ENCODE data around the gene HTT. TPM values are rescaled to one million over a fixed set of nuclear protein-coding genes. Genes with fewer than 3 reads are reported as not detected.

HTT gene
- total and polyA plus RNA-seq, 2 of the 8 experiments (the other 6 are each of a cell fraction or from before 2014, with no cell fraction given): 24.0 to 71.0 TPM

- H3K9ac ChIP-seq (replicated peaks in 1 of 4; ENCODE audit: extremely low read depth in 1 of 4, low read depth in 3 of 4, low read length in 3 of 4): no peak overlapping the region
- DNase-seq (ENCODE audit: low read depth in 1 of 2, low spot score in 2 of 2): no peak
- H4K91ac ChIP-seq (replicated peaks; ENCODE audit: insufficient read length, low read length): no peak overlapping the region
- H4K5ac ChIP-seq (ENCODE audit: insufficient read length, low read depth, low read length): no peak overlapping the region
- H3K4ac ChIP-seq (replicated peaks; ENCODE audit: insufficient read length, low read depth, low read length): no peak overlapping the region
- no peaks in the 10 kb centered on the region for H3K9me3 ChIP-seq (ENCODE audit: insufficient read depth in 2 of 2, low read depth in 1 of 2, low read length in 1 of 2)
- 94% methylated on average over 16 of the region's 18 CpGs; no CpG with 5 or more reads in 1 of the 2 experiments for WGBS, 2 experiments (ENCODE audit: extremely low coverage in 1 of 2, insufficient coverage in 1 of 2, insufficient read length in 1 of 2, insufficient replicate concordance in 2 of 2, low coverage in 1 of 2, low lambda C conversion rate in 2 of 2, missing lambda C conversion rate in 1 of 2)
- no peak overlapping the region for H3K14ac ChIP-seq (ENCODE audit: insufficient read length)
- H3K56ac ChIP-seq (replicated peaks; ENCODE audit: insufficient read length, low read depth, low read length): no peak overlapping the region
- H2BK120ac ChIP-seq (replicated peaks; ENCODE audit: low read depth, low read length): no peak overlapping the region
- H2BK5ac ChIP-seq (ENCODE audit: low read depth, low read length): no peak overlapping the region
- no peaks in the 10 kb centered on the region; the same call in 1 of the 2 replicates for H3K79me1 ChIP-seq (ENCODE audit: low read depth, low read length)
- no peak overlapping the region; the same call in 1 of the 2 replicates for H4K8ac ChIP-seq (ENCODE audit: extremely low read depth, insufficient read depth, low read length)
- no peak overlapping the region for H2AFZ ChIP-seq (ENCODE audit: low read length)
- no peak overlapping the region for H2BK12ac ChIP-seq (ENCODE audit: low read depth, low read length)
- peaks cover 38 to 58% of the 10 kb centered on the region in 2 experiments for H4K20me1 ChIP-seq (replicated peaks in 1 of 2; ENCODE audit: control insufficient read depth in 1 of 2, insufficient read depth in 2 of 2, low read length in 2 of 2)
- peaks cover 8 to 53% (median 31%) of the 10 kb centered on the region in 4 experiments for H3K27me3 ChIP-seq (replicated peaks in 1 of 4; ENCODE audit: control insufficient read depth in 3 of 4, extremely low read depth in 1 of 4, insufficient read depth in 3 of 4, low read length in 3 of 4)
- no peak overlapping the region; a peak in 1 of 4 replicates for H3K4me2 ChIP-seq (ENCODE audit: insufficient read depth in 1 of 2, low read depth in 2 of 2, low read length in 2 of 2)
- POLR2A ChIA-PET (ENCODE audit: partially characterized antibody): no interaction called here
- H3K23me2 ChIP-seq (ENCODE audit: low read depth, low read length): no peaks in the 10 kb centered on the region
- CTCF ChIA-PET (ENCODE audit: partially characterized antibody): interaction anchor here (1.3 to 1.7 kb wide), 2 partner anchors 80 to 205 kb away, joined by 3 to 4 read pairs; no protein-coding TSS in a partner anchor
- H2AK5ac ChIP-seq (ENCODE audit: low read depth, low read length): no peak overlapping the region
- H2BK15ac ChIP-seq (ENCODE audit: low read length): no peak overlapping the region
- peaks cover 2 to 39% (median 19%) of the 10 kb centered on the region in 4 experiments; a peak in 6 of 8 replicates for H3K36me3 ChIP-seq (ENCODE audit: control insufficient read depth in 2 of 4, insufficient read depth in 4 of 4, low read length in 3 of 4)
- H3K79me2 ChIP-seq (ENCODE audit: control insufficient read depth in 1 of 2, insufficient read depth in 2 of 2, low read length in 2 of 2): no peaks in the 10 kb centered on the region
- H3K18ac ChIP-seq (ENCODE audit: extremely low read depth, low read length): no peak overlapping the region
- H3K4me3 ChIP-seq (ENCODE audit: extremely low read depth in 1 of 4, insufficient read depth in 2 of 4, low read depth in 3 of 4, low read length in 4 of 4): no peak overlapping the region
- H3K23ac ChIP-seq (ENCODE audit: insufficient read length): no peak overlapping the region
- H3K4me1 ChIP-seq (replicated peaks in 1 of 4; ENCODE audit: control insufficient read depth in 3 of 4, insufficient read depth in 4 of 4, low read length in 3 of 4): peaks cover 0 to 24% (median 13%) of the 10 kb centered on the region in 4 experiments; a peak in 6 of 7 replicates
- H2BK20ac ChIP-seq (ENCODE audit: low read length): no peak overlapping the region
- H3K27ac ChIP-seq (ENCODE audit: low read depth, low read length): no peak overlapping the region
- FAIRE-seq: no peak
- TF ChIP-seq NANOG (IDR thresholded peaks at IDR 0.05; ENCODE audit: insufficient read depth, low read depth, low read length, poor library complexity, severe bottlenecking) (no peak), ZNF274 (IDR thresholded peaks at IDR 0.05; ENCODE audit: borderline replicate concordance, extremely low read depth, low read length) (no peak), KDM4A (IDR thresholded peaks at IDR 0.05; ENCODE audit: low read depth, low read length, severe bottlenecking) (no peak), USF2 (IDR thresholded peaks at IDR 0.05; ENCODE audit: low read length) (no peak), SIX5 (IDR thresholded peaks at IDR 0.05; ENCODE audit: low read depth, low read length) (no peak), JUND (IDR thresholded peaks at IDR 0.05; ENCODE audit: low read length) (no peak), TCF12 (IDR thresholded peaks at IDR 0.05; ENCODE audit: low read depth, low read length) (no peak), SP4 (IDR thresholded peaks at IDR 0.05; ENCODE audit: low read length) (no peak), CBX8 (IDR thresholded peaks at IDR 0.05; ENCODE audit: borderline replicate concordance, low read depth, low read length) (no peak)
Measured at GRCh38 chr4:3238721-3239120, 164.2 kb downstream of the HTT start.
